Measurements from ENCODE around the gene PYROXD2. TPM values are rescaled to one million over a fixed set of nuclear protein-coding genes. Genes with fewer than 3 reads are reported as not detected.

The PYROXD2 gene
- total and polyA plus RNA-seq, 7 experiments from 2014 or later, result 5.6 to 37.1 (median 19.8) TPM

Small RNAs within 50 kb of the gene (microRNA-seq; reads per million reads assigned to microRNA genes)
- 25.9 reads per million, percentile 38 among the genes with 10 or more reads in this experiment for gene MIR1287 (ENCODE audit: borderline microRNAs expressed)
- gene MIR4685 (ENCODE audit: borderline microRNAs expressed), result 1.6 reads per million

Other genes starting within 250 kb of the PYROXD2 start
- gene LOXL4, start 147.0 kb downstream of the PYROXD2 start, total RNA-seq, result not detected
- gene LOXL4, start 147.0 kb downstream of the PYROXD2 start, polyA plus RNA-seq, result not detected
- 100 to 1,000 TPM in 2 of 5 experiments, 10 to 100 TPM in 3; 68.5 to 107 (median 90.9) TPM for gene HPS1, start 31.8 kb upstream of the PYROXD2 start, total RNA-seq
- 10 to 100 TPM; 54.3 to 70.8 TPM for gene HPS1, start 31.8 kb upstream of the PYROXD2 start, polyA plus RNA-seq